ENCODE results near the gene ZNF749.
"Not testable (repeated sequence)": the region's sequence is repeated elsewhere in the genome, so short reads cannot be mapped to it uniquely, and the experiment has no call there.

The ZNF749 gene

GRCh38 chr19:57465680-57466381 is 30.7 kb downstream of the ZNF749 start:
- no peak for DNase-seq

DNA sequence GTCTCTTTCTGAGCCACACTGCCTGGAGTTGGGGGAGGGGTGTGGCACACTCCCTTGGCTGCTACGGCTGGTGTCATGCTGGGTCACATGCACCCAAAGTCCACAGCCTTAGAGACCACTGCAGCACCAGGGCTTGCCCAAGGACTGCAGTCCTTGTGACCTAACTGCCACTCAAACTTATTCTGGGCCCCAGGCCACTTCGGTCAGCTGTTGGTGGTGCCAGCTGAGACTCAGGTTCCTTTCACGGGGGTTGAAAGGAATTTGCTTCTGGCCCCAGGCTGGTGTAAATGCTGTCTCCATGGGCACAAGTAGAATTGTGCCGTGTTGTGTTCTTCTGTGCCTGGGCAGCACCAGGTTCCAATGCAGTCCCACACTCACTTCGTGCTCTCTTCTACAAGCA is 31.4 kb downstream of the ZNF749 start:
- no peak for DNase-seq

DNA sequence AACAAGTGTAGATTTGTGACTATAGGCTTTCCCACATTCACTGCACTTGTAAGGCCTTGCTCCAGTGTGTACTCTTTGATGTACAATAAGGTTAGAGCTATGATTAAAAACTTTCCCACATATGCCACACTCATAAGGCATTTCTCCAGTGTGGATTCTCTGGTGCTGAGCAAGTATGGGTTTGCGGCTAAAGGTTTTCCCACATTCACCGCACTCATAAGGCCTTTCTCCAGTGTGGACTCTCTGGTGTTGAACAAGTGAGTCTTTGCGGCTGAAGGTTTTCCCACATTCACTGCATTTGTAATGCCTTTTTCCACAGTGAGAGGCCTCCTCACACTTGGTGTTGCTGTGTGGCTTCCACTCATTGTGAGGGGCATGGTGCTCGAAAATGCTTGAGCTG is 38.5 kb downstream of the ZNF749 start:
- DNase-seq = no peak

DNA sequence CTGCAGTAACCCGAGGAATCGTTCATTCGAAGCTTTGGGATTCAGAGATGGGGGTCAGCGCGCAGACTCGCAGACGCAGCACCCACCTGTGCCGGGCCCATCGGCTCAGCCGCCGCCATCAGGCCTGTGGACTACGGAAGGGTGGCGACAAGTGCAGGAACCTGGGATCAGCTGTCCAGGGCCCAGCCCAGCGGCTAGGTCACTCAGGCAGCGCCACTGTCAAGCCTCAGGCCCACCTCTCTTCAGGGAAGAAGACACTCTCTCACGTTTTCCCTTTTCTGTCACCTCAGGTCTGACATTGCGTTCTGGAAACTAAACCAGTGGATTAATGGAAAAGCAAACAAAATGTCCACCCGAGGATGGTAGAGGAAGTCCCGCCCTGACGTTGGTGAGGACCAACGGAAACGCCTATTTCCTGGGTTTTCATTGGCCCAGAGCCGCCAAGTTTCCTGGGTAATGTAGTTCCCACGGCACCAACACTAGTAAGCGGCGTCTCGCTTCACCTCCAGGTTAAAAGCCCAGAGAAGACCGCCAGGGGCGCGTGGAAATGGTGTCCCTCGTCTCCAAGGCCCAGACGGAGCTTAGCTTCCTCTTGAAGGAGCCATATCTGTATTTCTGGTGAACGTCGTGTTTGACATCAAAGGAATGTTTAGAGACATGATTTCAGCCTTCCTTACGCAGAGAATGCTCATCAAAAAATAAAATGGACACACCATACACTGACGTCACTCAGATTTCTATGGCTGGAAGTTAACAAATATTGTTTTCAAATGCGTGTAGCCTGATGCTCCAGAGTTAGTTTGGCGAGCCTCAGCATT is 42.3 kb downstream of the ZNF749 start, which contains the start of gene ZNF772:
Gene ZNF772 (minus strand): TSS at position 376 of the 818 bp plus-strand sequence. CDS start 257 bp downstream, at position 119.
- peak; percentile 43 to 95 (median 85) for DNase-seq

GRCh38 chr19:57487477-57488298 is 52.6 kb downstream of the ZNF749 start, which contains the start of gene ZNF419:
Gene ZNF419, plus strand, starts transcription at chr19:57487750. Its CDS starts 201 bp downstream, at chr19:57487951.
- peak; percentile 37 to 95 (median 83) for DNase-seq

GRCh38 chr19:57488299-57488644 is 53.1 kb downstream of the ZNF749 start:
- DNase-seq = not testable (repeated sequence)
